ENCODE measurements around the gene PRKG1.
A peak's percentile ranks its signal among the peaks of the same experiment; 100 is the strongest.

The PRKG1 gene

DNA sequence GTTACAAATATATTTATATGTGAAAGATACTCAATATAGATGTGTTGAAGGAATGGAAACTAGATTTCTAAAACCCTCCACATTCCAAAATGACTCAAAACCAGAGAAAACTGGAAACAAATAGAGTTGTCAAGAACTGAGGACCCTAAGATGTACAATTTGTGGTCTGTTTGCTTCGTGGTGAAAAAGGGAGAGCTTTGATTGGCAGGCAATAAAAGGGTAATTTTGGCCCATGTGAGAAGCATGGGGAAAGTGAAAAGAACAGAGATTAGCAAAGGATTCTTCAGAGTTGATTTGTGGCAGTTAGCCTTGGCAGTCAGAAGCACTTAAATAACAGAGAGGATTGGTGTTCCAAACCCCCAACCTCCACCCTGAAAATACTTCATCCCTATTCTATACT is 1202.7 kb downstream of the PRKG1 start:
- ATAC-seq (ENCODE audit: low read depth) (no peak), DNase-seq (ENCODE audit: low spot score in 2 of 2) (no peak)
- H3K27me3 Mint-ChIP-seq = no peaks in the 10 kb centered on the region
- H3K27ac Mint-ChIP-seq = no peak overlapping the region
- no peaks in the 10 kb centered on the region for H3K4me1 Mint-ChIP-seq
- peaks cover 2% of the 10 kb centered on the region for H3K9me3 Mint-ChIP-seq
- no peaks in the 10 kb centered on the region for H3K36me3 Mint-ChIP-seq
- no peak overlapping the region for H3K4me3 Mint-ChIP-seq

GRCh38 chr10:52279546-52279945 is 1205.3 kb downstream of the PRKG1 start:
- Mint-ChIP-seq H3K9me3 (peaks cover 2% of the 10 kb centered on the region), H3K4me1 (peaks cover 2% of the 10 kb centered on the region), H3K27ac (no peak overlapping the region), H3K4me3 (no peak overlapping the region), H3K27me3 (no peaks in the 10 kb centered on the region), H3K36me3 (no peaks in the 10 kb centered on the region)
- ATAC-seq (ENCODE audit: low read depth) (no peak), DNase-seq (ENCODE audit: low spot score in 2 of 2) (no peak)

DNA sequence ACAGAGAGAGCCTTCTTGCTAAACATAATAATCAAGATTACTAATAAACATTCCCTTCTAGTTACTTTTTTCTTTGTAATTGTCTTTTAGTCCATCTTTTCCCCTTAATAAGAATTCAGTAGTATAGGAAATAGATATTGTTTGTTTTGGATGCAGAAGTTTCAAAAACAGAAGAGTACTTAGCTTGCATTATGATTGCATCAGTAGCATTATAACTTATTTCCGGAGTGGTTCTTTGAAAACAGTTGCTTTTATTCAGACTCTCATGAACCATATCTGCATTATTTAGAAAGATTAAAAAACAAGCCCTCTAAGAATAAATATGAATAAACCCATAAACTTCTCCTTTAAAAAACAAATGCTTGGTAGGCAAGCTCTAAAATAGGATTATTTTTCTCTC is 1205.8 kb downstream of the PRKG1 start:
- H3K4me3 Mint-ChIP-seq = no peak overlapping the region
- H3K4me1 Mint-ChIP-seq = peaks cover 4% of the 10 kb centered on the region
- H3K27me3 Mint-ChIP-seq = no peaks in the 10 kb centered on the region
- no peak for ATAC-seq (ENCODE audit: low read depth)
- H3K9me3 Mint-ChIP-seq = peaks cover 2% of the 10 kb centered on the region
- H3K27ac Mint-ChIP-seq = no peak overlapping the region
- no peaks in the 10 kb centered on the region for H3K36me3 Mint-ChIP-seq
- DNase-seq (ENCODE audit: low spot score in 2 of 2) = no peak

GRCh38 chr10:52283174-52283573 is 1208.9 kb downstream of the PRKG1 start:
- H3K4me3 Mint-ChIP-seq = no peak overlapping the region
- H3K36me3 Mint-ChIP-seq = no peaks in the 10 kb centered on the region
- H3K9me3 Mint-ChIP-seq = no peaks in the 10 kb centered on the region
- no peak overlapping the region for H3K27ac Mint-ChIP-seq
- DNase-seq (ENCODE audit: low spot score in 2 of 2) = no peak
- no peaks in the 10 kb centered on the region for H3K27me3 Mint-ChIP-seq
- ATAC-seq (ENCODE audit: low read depth) = no peak
- H3K4me1 Mint-ChIP-seq = peaks cover 4% of the 10 kb centered on the region

GRCh38 chr10:52284416-52285013 is 1210.2 kb downstream of the PRKG1 start:
- no peaks in the 10 kb centered on the region for H3K9me3 Mint-ChIP-seq
- DNase-seq (ENCODE audit: low spot score in 2 of 2) = no peak
- peaks cover 4% of the 10 kb centered on the region for H3K4me1 Mint-ChIP-seq
- ATAC-seq (ENCODE audit: low read depth) = peak; percentile 52
- H3K27ac Mint-ChIP-seq = no peak overlapping the region
- no peak overlapping the region for H3K4me3 Mint-ChIP-seq
- no peaks in the 10 kb centered on the region for H3K27me3 Mint-ChIP-seq
- H3K36me3 Mint-ChIP-seq = no peaks in the 10 kb centered on the region

DNA sequence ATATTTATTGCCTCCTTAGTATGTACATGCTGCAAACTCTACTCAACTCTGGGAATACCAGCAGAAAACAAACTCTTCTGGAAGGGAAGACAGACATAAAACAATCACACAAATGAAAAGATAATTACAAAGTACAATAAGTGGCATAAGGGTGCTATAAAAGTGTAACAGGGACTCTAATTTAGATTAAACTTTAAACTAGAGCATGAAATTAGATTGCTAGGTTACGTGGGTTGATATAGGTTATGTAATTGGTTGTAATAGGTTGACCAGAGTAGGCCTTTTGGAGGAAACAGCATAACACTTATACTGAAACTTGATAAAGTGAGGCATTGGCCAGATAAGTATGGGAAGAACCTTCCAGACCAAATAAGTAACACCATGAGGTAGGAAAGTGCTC is 1213.6 kb downstream of the PRKG1 start:
- Mint-ChIP-seq H3K4me1 (peaks cover 4% of the 10 kb centered on the region), H3K27ac (no peak overlapping the region), H3K36me3 (no peaks in the 10 kb centered on the region), H3K4me3 (no peak overlapping the region), H3K27me3 (no peaks in the 10 kb centered on the region), H3K9me3 (no peaks in the 10 kb centered on the region)
- DNase-seq (ENCODE audit: low spot score in 2 of 2) (no peak), ATAC-seq (ENCODE audit: low read depth) (no peak)

- H3K9me3 Mint-ChIP-seq = no peaks in the 10 kb centered on the region
- H3K36me3 Mint-ChIP-seq = no peaks in the 10 kb centered on the region
- ATAC-seq (ENCODE audit: low read depth) = no peak
- H3K4me1 Mint-ChIP-seq = no peaks in the 10 kb centered on the region
- no peak for DNase-seq (ENCODE audit: low spot score in 2 of 2)
- H3K4me3 Mint-ChIP-seq = no peak overlapping the region
- no peak overlapping the region for H3K27ac Mint-ChIP-seq
- H3K27me3 Mint-ChIP-seq = no peaks in the 10 kb centered on the region
These were observed 1223.5 kb downstream of the PRKG1 start for GRCh38 chr10:52297747-52298146.

DNA sequence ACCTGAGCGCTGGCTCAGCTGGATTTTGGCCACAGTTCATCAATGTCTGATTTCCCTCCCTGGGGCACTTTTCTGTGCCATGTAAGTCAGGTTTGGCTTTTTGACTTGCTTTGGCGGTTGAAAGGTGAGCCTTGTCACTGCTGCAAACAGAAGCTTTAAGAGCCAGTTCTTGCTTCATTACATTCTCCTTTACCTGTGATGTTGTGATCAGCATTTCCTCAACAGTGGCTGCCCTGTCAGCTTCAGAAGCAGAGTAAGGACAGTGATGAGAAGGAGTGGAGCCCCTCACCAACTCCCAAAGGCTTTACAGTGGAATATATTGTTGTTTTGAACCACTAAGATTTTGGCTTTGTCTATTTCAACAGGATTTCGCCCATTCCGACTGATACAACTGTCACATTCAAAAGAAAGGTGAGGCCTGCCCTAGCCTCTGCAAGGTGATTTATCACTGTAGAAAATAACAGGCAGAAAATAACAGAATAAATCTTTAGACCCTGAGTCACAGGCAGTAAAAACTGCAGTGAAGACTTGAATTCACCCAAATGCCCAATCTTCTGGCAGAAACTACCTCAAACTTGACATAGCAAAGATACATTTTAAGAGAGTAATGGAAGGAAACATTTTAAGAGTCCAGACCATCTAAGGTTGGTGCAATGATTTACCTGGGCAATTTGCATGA is 1226.5 kb downstream of the PRKG1 start:
- Mint-ChIP-seq H3K27me3 (no peaks in the 10 kb centered on the region), H3K4me3 (no peak overlapping the region), H3K36me3 (no peaks in the 10 kb centered on the region), H3K27ac (no peak overlapping the region), H3K4me1 (no peaks in the 10 kb centered on the region), H3K9me3 (no peaks in the 10 kb centered on the region)
- no peak for DNase-seq (ENCODE audit: low spot score in 2 of 2)
- ATAC-seq (ENCODE audit: low read depth) = no peak

- peak in 1 of 2 donors; percentile 26 for DNase-seq (ENCODE audit: low spot score in 2 of 2)
- peaks cover 5% of the 10 kb centered on the region for H3K4me1 Mint-ChIP-seq
- peak; percentile 73 for ATAC-seq (ENCODE audit: low read depth)
- H3K27me3 Mint-ChIP-seq = peaks cover 7% of the 10 kb centered on the region
- peak overlapping the region; percentile 62 for H3K4me3 Mint-ChIP-seq
- H3K36me3 Mint-ChIP-seq = no peaks in the 10 kb centered on the region
- H3K9me3 Mint-ChIP-seq = no peaks in the 10 kb centered on the region
- H3K27ac Mint-ChIP-seq = no peak overlapping the region
These were observed 1234.2 kb downstream of the PRKG1 start for GRCh38 chr10:52308251-52309031.

GRCh38 chr10:52312942-52313255 is 1238.6 kb downstream of the PRKG1 start:
- peaks cover 12% of the 10 kb centered on the region for H3K27me3 Mint-ChIP-seq
- no peak for DNase-seq (ENCODE audit: low spot score in 2 of 2)

DNA sequence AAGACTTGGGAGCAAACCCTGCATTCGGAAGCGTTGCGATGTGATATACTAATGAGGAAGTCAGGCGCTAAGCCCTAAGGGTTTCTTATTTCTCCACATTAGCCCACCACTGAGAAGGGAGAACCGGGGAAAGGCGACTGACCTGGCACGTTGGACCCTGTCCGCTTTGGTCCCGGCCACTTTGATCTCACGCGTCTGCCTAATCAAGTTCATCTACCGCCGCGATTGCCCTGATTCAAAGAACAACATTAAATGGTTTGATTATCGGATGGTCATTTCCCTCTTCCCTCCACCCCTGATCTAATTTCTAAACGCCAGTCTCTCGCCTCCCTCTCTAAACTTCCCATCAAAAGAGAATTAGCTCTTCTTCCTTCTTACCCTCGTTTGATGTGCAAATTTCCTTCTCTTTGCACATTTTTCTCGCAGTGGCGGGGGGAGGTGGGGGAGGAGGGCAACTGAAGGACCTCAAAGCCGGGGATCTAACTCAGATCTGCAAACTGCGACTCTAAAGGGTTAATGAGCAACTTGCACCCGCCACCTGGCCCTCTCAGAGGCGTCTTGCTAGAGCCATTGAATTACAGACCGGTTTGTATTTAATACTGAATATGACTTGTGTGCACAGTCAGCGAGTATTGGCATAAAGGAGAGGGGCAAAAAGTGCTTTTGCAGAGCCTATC is 1239.1 kb downstream of the PRKG1 start:
- no peak overlapping the region for H3K27ac Mint-ChIP-seq

More at GRCh38 chr10:52312942-52313255, 1238.6 kb downstream of the PRKG1 start:
- no peaks in the 10 kb centered on the region for H3K36me3 Mint-ChIP-seq
- H3K4me3 Mint-ChIP-seq = peak overlapping the region; percentile 84
- peaks cover 11% of the 10 kb centered on the region for H3K4me1 Mint-ChIP-seq
- no peak overlapping the region for H3K27ac Mint-ChIP-seq
- H3K9me3 Mint-ChIP-seq = no peaks in the 10 kb centered on the region
- no peak for ATAC-seq (ENCODE audit: low read depth)

GRCh38 chr10:52313933-52314821 is 1239.9 kb downstream of the PRKG1 start, which contains the start of gene DKK1:
Gene DKK1, plus strand, starts transcription at chr10:52314281. Its CDS starts 154 bp downstream, at chr10:52314435.
- Mint-ChIP-seq H3K4me3 (peak within 1 kb of the TSS; percentile 84), H3K9me3 (no peaks in the 10 kb centered on the region), H3K4me1 (peaks cover 11% of the 10 kb centered on the region), H3K36me3 (no peaks in the 10 kb centered on the region), H3K27me3 (peaks cover 11% of the 10 kb centered on the region), H3K27ac (no peak within 1 kb of the TSS)
- DNase-seq (ENCODE audit: low spot score in 2 of 2) (peak; percentile 20 to 42), ATAC-seq (ENCODE audit: low read depth) (peak; percentile 78)

More for the DNA sequence above, 1239.1 kb downstream of the PRKG1 start:
- Mint-ChIP-seq H3K9me3 (no peaks in the 10 kb centered on the region), H3K4me3 (peak overlapping the region; percentile 84), H3K36me3 (no peaks in the 10 kb centered on the region), H3K27me3 (peaks cover 12% of the 10 kb centered on the region), H3K4me1 (peaks cover 11% of the 10 kb centered on the region)
- ATAC-seq (ENCODE audit: low read depth) (peak; percentile 4), DNase-seq (ENCODE audit: low spot score in 2 of 2) (no peak)

DNA sequence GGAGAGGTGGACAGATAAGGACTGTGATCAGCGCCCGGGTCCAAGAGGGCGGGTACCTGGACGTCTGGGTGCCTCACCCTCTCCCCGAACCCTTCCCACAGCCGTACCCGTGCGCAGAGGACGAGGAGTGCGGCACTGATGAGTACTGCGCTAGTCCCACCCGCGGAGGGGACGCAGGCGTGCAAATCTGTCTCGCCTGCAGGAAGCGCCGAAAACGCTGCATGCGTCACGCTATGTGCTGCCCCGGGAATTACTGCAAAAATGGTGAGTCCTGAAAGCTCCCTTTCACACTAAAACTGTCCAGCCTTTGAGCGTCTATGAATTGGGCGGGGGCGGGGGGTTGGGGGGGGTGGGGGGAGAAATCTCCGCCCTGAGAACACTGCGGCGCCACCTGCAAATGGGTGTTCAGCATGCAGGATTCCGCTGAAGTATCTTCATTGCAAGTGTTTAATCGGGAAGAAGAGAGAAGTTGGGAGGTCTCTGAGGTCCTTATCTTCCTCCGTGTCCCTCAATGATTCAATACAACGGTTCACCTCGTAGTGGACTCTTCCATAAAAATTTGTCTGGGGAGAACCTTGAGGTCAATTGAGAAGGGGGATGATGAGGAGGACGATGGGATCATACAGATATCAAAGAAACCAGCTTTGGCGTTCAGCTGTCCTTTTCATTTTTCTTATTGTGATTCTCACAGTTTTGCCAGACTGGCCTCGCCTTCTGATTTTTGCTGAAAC is 1240.7 kb downstream of the PRKG1 start:
- Mint-ChIP-seq H3K36me3 (no peaks in the 10 kb centered on the region), H3K27ac (no peak overlapping the region), H3K4me1 (peaks cover 11% of the 10 kb centered on the region), H3K9me3 (no peaks in the 10 kb centered on the region), H3K27me3 (peaks cover 8% of the 10 kb centered on the region), H3K4me3 (peak overlapping the region; percentile 84)
- DNase-seq (ENCODE audit: low spot score in 2 of 2) = no peak
- peak; percentile 38 for ATAC-seq (ENCODE audit: low read depth)
